ENCODE data around the gene RCAN2. TPM values are rescaled to one million over a fixed set of nuclear protein-coding genes. Genes with fewer than 3 reads are reported as not detected.

The RCAN2 gene
- total and polyA plus RNA-seq, 8 donors: 2.5 to 35.8 (median 3.1) TPM

GRCh38 chr6:46254946-46255345, 236.3 kb downstream of the RCAN2 start:
- H3K4me3 ChIP-seq: no peak overlapping the region
- no peaks in the 10 kb centered on the region for H3K9me3 ChIP-seq
- TF ChIP-seq CTCF (IDR thresholded peaks at IDR 0.05): no peak
- no peaks in the 10 kb centered on the region for H3K4me1 ChIP-seq
- no peaks in the 10 kb centered on the region for H3K27me3 ChIP-seq
- no peak overlapping the region for H3K27ac ChIP-seq
- DNase-seq (no peak), ATAC-seq (no peak)
- H3K36me3 ChIP-seq: no peaks in the 10 kb centered on the region
- intact Hi-C loops (cut with DNase I): no loop called here

GRCh38 chr6:46254331-46254730, 236.9 kb downstream of the RCAN2 start:
- ATAC-seq: no peak
- Histone ChIP-seq H3K27ac (no peak overlapping the region), H3K36me3 (no peaks in the 10 kb centered on the region), H3K9me3 (no peaks in the 10 kb centered on the region), H3K4me1 (no peaks in the 10 kb centered on the region), H3K4me3 (no peak overlapping the region), H3K27me3 (no peaks in the 10 kb centered on the region)
- DNase-seq: no peak
- intact Hi-C loops (cut with DNase I): no loop called here
- no peak for TF ChIP-seq CTCF (IDR thresholded peaks at IDR 0.05)

- no peak for ATAC-seq
- Histone ChIP-seq H3K4me1 (no peaks in the 10 kb centered on the region), H3K27me3 (no peaks in the 10 kb centered on the region), H3K36me3 (no peaks in the 10 kb centered on the region), H3K4me3 (no peak overlapping the region), H3K27ac (no peak overlapping the region), H3K9me3 (no peaks in the 10 kb centered on the region)
- no peak for TF ChIP-seq CTCF (IDR thresholded peaks at IDR 0.05)
- DNase-seq: no peak
- intact Hi-C loops (cut with DNase I): no loop called here
These were observed 239.5 kb downstream of the RCAN2 start for GRCh38 chr6:46251583-46252339.

- intact Hi-C loops (cut with DNase I): no loop called here
- Histone ChIP-seq H3K27ac (no peak overlapping the region), H3K4me3 (no peak overlapping the region), H3K36me3 (no peaks in the 10 kb centered on the region), H3K4me1 (no peaks in the 10 kb centered on the region), H3K9me3 (no peaks in the 10 kb centered on the region), H3K27me3 (no peaks in the 10 kb centered on the region)
- DNase-seq: no peak
- no peak for ATAC-seq
- TF ChIP-seq CTCF (IDR thresholded peaks at IDR 0.05): no peak
These were observed 243.1 kb downstream of the RCAN2 start for GRCh38 chr6:46248143-46248542.

- Histone ChIP-seq H3K27me3 (no peaks in the 10 kb centered on the region), H3K9me3 (no peaks in the 10 kb centered on the region), H3K36me3 (no peaks in the 10 kb centered on the region), H3K4me3 (no peak overlapping the region), H3K27ac (no peak overlapping the region), H3K4me1 (no peaks in the 10 kb centered on the region)
- TF ChIP-seq CTCF (IDR thresholded peaks at IDR 0.05): no peak
- intact Hi-C loops (cut with DNase I): no loop called here
- DNase-seq: no peak
- ATAC-seq: no peak
These were observed 244.5 kb downstream of the RCAN2 start for GRCh38 chr6:46246727-46247126.
